Temporal lobe (tissue), 1 donor: Measurements from ENCODE around the gene H2BK1. TPM values are rescaled to one million over a fixed set of nuclear protein-coding genes. Genes with fewer than 3 reads are reported as not detected.

Source experiments
- total RNA-seq: library from RNA; depleted of rRNA; stranded (reverse); fragments of >200 nt; gene quantifications from one replicate; pipeline ENCODE4 v1.2.3, GENCODE V29; 2014

H2BK1 gene
- total RNA-seq, 1 donor from 2014 or later: not detected

Other genes with a start within 250 kb of the H2BK1 start
- 6.4 TPM for gene KCNH2, start 232.2 kb downstream of the H2BK1 start, total RNA-seq
- gene NOS3, start 219.5 kb downstream of the H2BK1 start, total RNA-seq: 1.2 TPM
- gene ATG9B, start 186.0 kb downstream of the H2BK1 start, total RNA-seq: 1.2 TPM
- gene ABCB8, start 182.0 kb downstream of the H2BK1 start, total RNA-seq: 26.1 TPM
- 1.2 TPM for gene ASIC3, start 162.0 kb downstream of the H2BK1 start, total RNA-seq
- 30.0 TPM for gene CDK5, start 152.6 kb downstream of the H2BK1 start, total RNA-seq
- gene SLC4A2, start 150.9 kb downstream of the H2BK1 start, total RNA-seq: 8.6 TPM
- 24.6 TPM for gene FASTK, start 129.7 kb downstream of the H2BK1 start, total RNA-seq
- gene TMUB1, start 127.0 kb downstream of the H2BK1 start, total RNA-seq: 5.9 TPM
- 65.9 TPM for gene AGAP3, start 124.0 kb downstream of the H2BK1 start, total RNA-seq
- not detected for gene GBX1, start 42.8 kb downstream of the H2BK1 start, total RNA-seq
- gene ASB10, start 23.2 kb downstream of the H2BK1 start, total RNA-seq: not detected
- 20.7 TPM for gene ABCF2, start 16.7 kb upstream of the H2BK1 start, total RNA-seq
- 11.3 TPM for gene CHPF2, start 22.0 kb upstream of the H2BK1 start, total RNA-seq
- gene SMARCD3, start 38.2 kb upstream of the H2BK1 start, total RNA-seq: 85.1 TPM
- gene NUB1, start 131.3 kb upstream of the H2BK1 start, total RNA-seq: 37.4 TPM
- gene WDR86, start 199.6 kb upstream of the H2BK1 start, total RNA-seq: 51.1 TPM
- gene CRYGN, start 229.7 kb upstream of the H2BK1 start, total RNA-seq: 0.25 TPM